ENCODE results near the gene EYS.

EYS gene

DNA sequence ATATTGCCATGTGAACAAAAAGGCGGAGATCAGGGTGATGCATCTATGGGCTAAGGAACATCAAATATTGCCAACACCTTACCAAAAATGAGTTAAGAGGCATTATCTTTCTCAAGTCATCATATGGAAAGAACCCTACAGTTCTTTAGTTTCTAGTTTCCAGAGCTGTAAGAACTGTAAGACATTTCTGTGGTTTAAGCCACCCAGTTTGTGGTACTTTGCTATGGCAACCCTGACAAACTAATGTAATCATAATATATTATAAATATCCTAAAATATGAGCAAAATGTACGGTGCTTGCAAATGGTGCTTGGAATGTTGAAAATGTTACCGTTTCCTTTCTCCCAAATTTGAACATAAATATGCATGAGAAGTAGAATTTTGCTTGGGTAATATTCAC lies 1721.8 kb downstream of the EYS start:
- no peaks in the 10 kb centered on the region for H3K79me1 ChIP-seq (replicated peaks; ENCODE audit: low read length, poor library complexity, severe bottlenecking)
- H3K27me3 ChIP-seq (ENCODE audit: control insufficient read depth in 1 of 2, insufficient read depth in 1 of 2, low read length in 2 of 2): no peaks in the 10 kb centered on the region
- no peak overlapping the region for H3K4me2 ChIP-seq (ENCODE audit: low read length, poor library complexity, severe bottlenecking)
- H3K14ac ChIP-seq (ENCODE audit: low read length in 2 of 2): no peak overlapping the region
- H2BK5ac ChIP-seq (ENCODE audit: low read depth, low read length, poor library complexity, severe bottlenecking): no peak overlapping the region
- H3K9me3 ChIP-seq (ENCODE audit: control insufficient read depth, low read length): no peaks in the 10 kb centered on the region
- H2BK15ac ChIP-seq (ENCODE audit: low read depth, poor library complexity, severe bottlenecking): no peak overlapping the region
- no peak overlapping the region for H3K27ac ChIP-seq (ENCODE audit: low read length, poor library complexity, severe bottlenecking)
- no peak overlapping the region for H3K4ac ChIP-seq (ENCODE audit: low read depth in 1 of 2, low read length in 2 of 2)
- H2BK120ac ChIP-seq (ENCODE audit: low read depth, low read length): no peak overlapping the region
- no peak overlapping the region for H3K4me3 ChIP-seq (ENCODE audit: insufficient read depth in 1 of 2, low read depth in 1 of 2, low read length in 2 of 2)
- H3K9ac ChIP-seq (ENCODE audit: low read length): no peak overlapping the region
- H4K8ac ChIP-seq (ENCODE audit: low read length): no peak overlapping the region
- H3K23ac ChIP-seq (ENCODE audit: low read length in 2 of 2): no peak overlapping the region
- no peak overlapping the region for H2AK5ac ChIP-seq (ENCODE audit: low read length, severe bottlenecking)
- WGBS: no CpG with 5 or more reads among the region's 3 CpGs
- H3K36me3 ChIP-seq (ENCODE audit: control insufficient read depth in 1 of 2, insufficient read depth in 2 of 2, low read depth in 1 of 2, low read length in 2 of 2): no peaks in the 10 kb centered on the region
- H4K91ac ChIP-seq (ENCODE audit: low read length): no peak overlapping the region
- H3K18ac ChIP-seq (ENCODE audit: low read depth in 1 of 2, low read length in 2 of 2): no peak overlapping the region
- no peak for DNase-seq
- no peaks in the 10 kb centered on the region for H3K4me1 ChIP-seq (ENCODE audit: control insufficient read depth, insufficient read depth, low read depth, low read length)
- H2AFZ ChIP-seq (ENCODE audit: low read depth, low read length): no peak overlapping the region
- H2BK12ac ChIP-seq (ENCODE audit: low read length in 2 of 2): no peak overlapping the region

DNA sequence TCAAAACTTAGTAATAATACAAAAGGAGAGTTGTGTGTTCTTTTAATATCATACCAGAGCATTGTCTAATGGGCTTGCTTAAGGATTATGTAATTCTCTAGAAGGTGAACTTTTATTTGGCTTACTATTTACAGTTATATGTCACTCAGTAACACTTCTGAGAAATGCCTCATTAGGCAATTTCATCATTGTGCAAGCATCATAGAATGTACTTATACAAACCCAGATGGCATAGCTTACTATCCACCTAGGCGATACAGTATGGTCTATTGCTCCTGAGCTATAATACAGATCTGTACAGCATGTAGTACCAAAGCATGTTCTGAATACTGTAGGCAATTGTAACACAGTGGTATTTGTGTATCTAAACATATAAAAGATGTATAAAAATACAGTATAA lies 1731.3 kb downstream of the EYS start:
- H3K4me2 ChIP-seq (ENCODE audit: low read length, poor library complexity, severe bottlenecking): no peak overlapping the region
- H2BK5ac ChIP-seq (ENCODE audit: low read depth, low read length, poor library complexity, severe bottlenecking): no peak overlapping the region
- H4K8ac ChIP-seq (ENCODE audit: low read length): no peak overlapping the region
- H3K4ac ChIP-seq (ENCODE audit: low read depth in 1 of 2, low read length in 2 of 2): no peak overlapping the region
- H3K9ac ChIP-seq (ENCODE audit: low read length): no peak overlapping the region
- H4K91ac ChIP-seq (ENCODE audit: low read length): no peak overlapping the region
- no peaks in the 10 kb centered on the region for H3K79me1 ChIP-seq (replicated peaks; ENCODE audit: low read length, poor library complexity, severe bottlenecking)
- no peaks in the 10 kb centered on the region for H3K4me1 ChIP-seq (ENCODE audit: control insufficient read depth, insufficient read depth, low read depth, low read length)
- H3K23ac ChIP-seq (ENCODE audit: low read length in 2 of 2): no peak overlapping the region
- H3K27me3 ChIP-seq (ENCODE audit: control insufficient read depth in 1 of 2, insufficient read depth in 1 of 2, low read length in 2 of 2): no peaks in the 10 kb centered on the region
- no CpG with 5 or more reads among the region's 1 CpG for WGBS
- DNase-seq: peak; percentile 22
- no peak overlapping the region for H2BK120ac ChIP-seq (ENCODE audit: low read depth, low read length)
- H3K36me3 ChIP-seq (ENCODE audit: control insufficient read depth in 1 of 2, insufficient read depth in 2 of 2, low read depth in 1 of 2, low read length in 2 of 2): no peaks in the 10 kb centered on the region
- no peak overlapping the region for H3K18ac ChIP-seq (ENCODE audit: low read depth in 1 of 2, low read length in 2 of 2)
- H3K4me3 ChIP-seq (ENCODE audit: insufficient read depth in 1 of 2, low read depth in 1 of 2, low read length in 2 of 2): no peak overlapping the region
- H2AFZ ChIP-seq (ENCODE audit: low read depth, low read length): no peak overlapping the region
- H2AK5ac ChIP-seq (ENCODE audit: low read length, severe bottlenecking): no peak overlapping the region
- no peak overlapping the region for H2BK12ac ChIP-seq (ENCODE audit: low read length in 2 of 2)
- no peak overlapping the region for H3K14ac ChIP-seq (ENCODE audit: low read length in 2 of 2)
- H3K9me3 ChIP-seq (ENCODE audit: control insufficient read depth, low read length): no peaks in the 10 kb centered on the region
- H3K27ac ChIP-seq (ENCODE audit: low read length, poor library complexity, severe bottlenecking): no peak overlapping the region
- no peak overlapping the region for H2BK15ac ChIP-seq (ENCODE audit: low read depth, poor library complexity, severe bottlenecking)

DNA sequence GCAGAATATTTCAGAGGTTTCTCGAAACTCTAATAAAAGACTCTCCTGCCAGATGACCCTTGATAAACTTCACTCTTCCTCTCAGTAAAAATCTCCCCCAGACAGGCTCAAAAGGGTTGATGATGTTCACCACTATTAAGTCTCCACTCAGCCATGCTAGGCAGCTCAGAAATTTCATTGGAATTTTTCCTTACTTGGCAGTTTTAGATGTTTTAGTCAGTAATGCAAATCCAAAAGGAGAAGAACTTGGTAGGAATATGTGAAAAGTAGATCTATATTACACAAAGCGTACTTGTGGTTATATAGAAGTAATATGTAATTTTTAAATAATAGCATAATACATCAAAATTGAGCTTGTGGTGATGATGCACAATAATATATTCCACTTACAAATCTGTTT lies 1738.4 kb downstream of the EYS start:
- Histone ChIP-seq H3K4me1 (ENCODE audit: control insufficient read depth, insufficient read depth, low read depth, low read length) (no peaks in the 10 kb centered on the region), H2BK12ac (ENCODE audit: low read length in 2 of 2) (no peak overlapping the region), H3K4me2 (ENCODE audit: low read length, poor library complexity, severe bottlenecking) (no peak overlapping the region), H3K4ac (ENCODE audit: low read depth in 1 of 2, low read length in 2 of 2) (no peak overlapping the region), H3K27ac (ENCODE audit: low read length, poor library complexity, severe bottlenecking) (no peak overlapping the region), H3K9ac (ENCODE audit: low read length) (no peak overlapping the region), H3K36me3 (ENCODE audit: control insufficient read depth in 1 of 2, insufficient read depth in 2 of 2, low read depth in 1 of 2, low read length in 2 of 2) (no peaks in the 10 kb centered on the region), H2BK15ac (ENCODE audit: low read depth, poor library complexity, severe bottlenecking) (no peak overlapping the region), H2AFZ (ENCODE audit: low read depth, low read length) (no peak overlapping the region), H3K14ac (ENCODE audit: low read length in 2 of 2) (no peak overlapping the region), H3K79me1 (replicated peaks; ENCODE audit: low read length, poor library complexity, severe bottlenecking) (no peaks in the 10 kb centered on the region), H3K4me3 (ENCODE audit: insufficient read depth in 1 of 2, low read depth in 1 of 2, low read length in 2 of 2) (no peak overlapping the region), H2AK5ac (ENCODE audit: low read length, severe bottlenecking) (no peak overlapping the region), H2BK120ac (ENCODE audit: low read depth, low read length) (no peak overlapping the region), H3K18ac (ENCODE audit: low read depth in 1 of 2, low read length in 2 of 2) (no peak overlapping the region), H3K9me3 (ENCODE audit: control insufficient read depth, low read length) (no peaks in the 10 kb centered on the region), H3K27me3 (ENCODE audit: control insufficient read depth in 1 of 2, insufficient read depth in 1 of 2, low read length in 2 of 2) (peaks cover 0 to 4% of the 10 kb centered on the region in 2 experiments), H4K8ac (ENCODE audit: low read length) (no peak overlapping the region), H2BK5ac (ENCODE audit: low read depth, low read length, poor library complexity, severe bottlenecking) (no peak overlapping the region), H4K91ac (ENCODE audit: low read length) (no peak overlapping the region), H3K23ac (ENCODE audit: low read length in 2 of 2) (no peak overlapping the region)
- DNase-seq: no peak
- WGBS: 91% methylated on average over 1 of the region's 2 CpGs

DNA sequence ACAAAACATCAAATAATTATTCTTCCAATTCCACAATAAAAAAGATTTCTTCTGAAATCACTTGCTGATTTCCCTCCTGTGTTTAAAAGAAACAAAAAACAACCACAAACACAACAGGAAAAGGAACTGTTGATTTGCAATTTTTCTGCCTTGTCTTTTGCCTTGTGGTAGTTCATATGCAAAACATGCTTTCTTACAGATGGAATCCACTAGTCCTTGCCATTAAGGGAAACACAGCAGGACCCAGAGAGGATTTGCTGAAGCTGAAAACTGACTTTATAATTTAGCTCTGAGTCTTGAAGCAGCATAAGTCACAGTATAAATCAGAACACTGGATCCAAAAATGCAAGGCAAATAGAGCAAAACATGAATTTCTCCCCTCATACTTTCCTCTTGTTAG lies 1742.7 kb downstream of the EYS start:
- Histone ChIP-seq H2AK5ac (ENCODE audit: low read length, severe bottlenecking) (no peak overlapping the region), H2AFZ (ENCODE audit: low read depth, low read length) (no peak overlapping the region), H3K23ac (ENCODE audit: low read length in 2 of 2) (no peak overlapping the region), H2BK120ac (ENCODE audit: low read depth, low read length) (no peak overlapping the region), H3K79me1 (replicated peaks; ENCODE audit: low read length, poor library complexity, severe bottlenecking) (no peaks in the 10 kb centered on the region), H3K14ac (ENCODE audit: low read length in 2 of 2) (no peak overlapping the region), H3K4me3 (ENCODE audit: insufficient read depth in 1 of 2, low read depth in 1 of 2, low read length in 2 of 2) (no peak overlapping the region), H3K9me3 (ENCODE audit: control insufficient read depth, low read length) (no peaks in the 10 kb centered on the region), H2BK5ac (ENCODE audit: low read depth, low read length, poor library complexity, severe bottlenecking) (no peak overlapping the region), H3K9ac (ENCODE audit: low read length) (no peak overlapping the region), H3K36me3 (ENCODE audit: control insufficient read depth in 1 of 2, insufficient read depth in 2 of 2, low read depth in 1 of 2, low read length in 2 of 2) (no peaks in the 10 kb centered on the region), H3K18ac (ENCODE audit: low read depth in 1 of 2, low read length in 2 of 2) (no peak overlapping the region), H4K8ac (ENCODE audit: low read length) (no peak overlapping the region), H2BK12ac (ENCODE audit: low read length in 2 of 2) (no peak overlapping the region), H3K4me1 (ENCODE audit: control insufficient read depth, insufficient read depth, low read depth, low read length) (no peaks in the 10 kb centered on the region), H3K27ac (ENCODE audit: low read length, poor library complexity, severe bottlenecking) (no peak overlapping the region), H3K4me2 (ENCODE audit: low read length, poor library complexity, severe bottlenecking) (no peak overlapping the region), H3K27me3 (ENCODE audit: control insufficient read depth in 1 of 2, insufficient read depth in 1 of 2, low read length in 2 of 2) (peaks cover 0 to 4% of the 10 kb centered on the region in 2 experiments), H2BK15ac (ENCODE audit: low read depth, poor library complexity, severe bottlenecking) (no peak overlapping the region), H3K4ac (ENCODE audit: low read depth in 1 of 2, low read length in 2 of 2) (no peak overlapping the region), H4K91ac (ENCODE audit: low read length) (no peak overlapping the region)
- DNase-seq: no peak

All from mesenchymal stem cell (in vitro differentiated cells and primary cell).